GM12864 (cell line): Measurements from ENCODE around the gene ZDHHC16.

ENCODE experiments used
- DNase-seq: peaks from one replicate; pipeline ENCODE4 v3.0.0-alpha.2; 2011; ENCODE audit warnings: low read depth
- H3K4me3 ChIP-seq: 2 replicates; pipeline ENCODE4 v1.5.1; 2011; ENCODE audit warnings: mild to moderate bottlenecking, low read depth, low read length, control low read depth
- TF ChIP-seq, protein P1 (sequence below): IDR thresholded peaks from 2 replicates; pipeline ENCODE4 v1.5.1; 2011; ENCODE audit warnings: low read depth, mild to moderate bottlenecking, moderate library complexity, low read length, control low read depth, inconsistent platforms; ENCODE audit errors: missing control alignments

The ZDHHC16 gene

GRCh38 chr10:97425964-97426775, 19.8 kb upstream of the ZDHHC16 start, which contains the start of gene PGAM1:
Gene PGAM1, plus strand, starts transcription at chr10:97426191. Its CDS starts 117 bp downstream, at chr10:97426308.
- peak within 1 kb of the TSS; percentile 71 for H3K4me3 ChIP-seq
- TF ChIP-seq, protein P1, sequence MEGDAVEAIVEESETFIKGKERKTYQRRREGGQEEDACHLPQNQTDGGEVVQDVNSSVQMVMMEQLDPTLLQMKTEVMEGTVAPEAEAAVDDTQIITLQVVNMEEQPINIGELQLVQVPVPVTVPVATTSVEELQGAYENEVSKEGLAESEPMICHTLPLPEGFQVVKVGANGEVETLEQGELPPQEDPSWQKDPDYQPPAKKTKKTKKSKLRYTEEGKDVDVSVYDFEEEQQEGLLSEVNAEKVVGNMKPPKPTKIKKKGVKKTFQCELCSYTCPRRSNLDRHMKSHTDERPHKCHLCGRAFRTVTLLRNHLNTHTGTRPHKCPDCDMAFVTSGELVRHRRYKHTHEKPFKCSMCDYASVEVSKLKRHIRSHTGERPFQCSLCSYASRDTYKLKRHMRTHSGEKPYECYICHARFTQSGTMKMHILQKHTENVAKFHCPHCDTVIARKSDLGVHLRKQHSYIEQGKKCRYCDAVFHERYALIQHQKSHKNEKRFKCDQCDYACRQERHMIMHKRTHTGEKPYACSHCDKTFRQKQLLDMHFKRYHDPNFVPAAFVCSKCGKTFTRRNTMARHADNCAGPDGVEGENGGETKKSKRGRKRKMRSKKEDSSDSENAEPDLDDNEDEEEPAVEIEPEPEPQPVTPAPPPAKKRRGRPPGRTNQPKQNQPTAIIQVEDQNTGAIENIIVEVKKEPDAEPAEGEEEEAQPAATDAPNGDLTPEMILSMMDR: peak; percentile 74
- DNase-seq: peak; percentile 89

- peak overlapping the region; percentile 71 for H3K4me3 ChIP-seq
- DNase-seq: no peak
- TF ChIP-seq, protein P1: no peak
Measured at GRCh38 chr10:97426776-97427570, 19.0 kb upstream of the ZDHHC16 start.

- DNase-seq: no peak
- H3K4me3 ChIP-seq: peak overlapping the region; percentile 71
- TF ChIP-seq, protein P1: no peak
Measured at GRCh38 chr10:97427571-97428179, 18.3 kb upstream of the ZDHHC16 start.

DNA sequence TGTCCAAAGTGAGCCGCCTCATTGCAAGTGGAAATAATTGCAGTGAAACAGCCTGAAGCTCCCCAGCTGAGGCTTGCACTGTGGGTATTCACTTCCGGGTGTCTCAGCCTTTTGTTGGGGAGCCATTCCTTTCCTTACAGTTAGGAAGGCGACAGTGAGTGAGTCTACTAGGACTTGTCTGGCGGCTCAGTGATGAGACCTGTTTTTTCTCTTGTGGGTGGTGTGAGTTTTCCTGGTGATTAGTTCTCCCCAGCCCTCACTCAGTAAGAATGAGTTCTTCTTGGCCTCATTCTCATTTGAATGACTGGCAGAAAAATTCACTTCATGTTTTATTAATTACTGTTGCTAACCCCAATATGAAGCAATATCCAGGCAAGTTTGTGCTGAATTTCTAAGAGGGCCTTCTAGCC, 17.4 kb upstream of the ZDHHC16 start:
- peak overlapping the region; percentile 71 for H3K4me3 ChIP-seq
- TF ChIP-seq, protein P1: no peak
- no peak for DNase-seq

- no peak overlapping the region for H3K4me3 ChIP-seq
- TF ChIP-seq, protein P1: no peak
- DNase-seq: no peak
Measured at GRCh38 chr10:97434055-97434454, 11.9 kb upstream of the ZDHHC16 start.

GRCh38 chr10:97434557-97434956, 11.4 kb upstream of the ZDHHC16 start:
- no peak for DNase-seq
- TF ChIP-seq, protein P1: no peak
- no peak overlapping the region for H3K4me3 ChIP-seq
